BJ (cell line): ENCODE data around the gene RNPC3. TPM values are rescaled to one million over a fixed set of nuclear protein-coding genes. Genes with fewer than 3 reads are reported as not detected.
"Not testable (repeated sequence)": the region's sequence is repeated elsewhere in the genome, so short reads cannot be mapped to it uniquely, and the experiment has no call there.

Experiments
- CTCF ChIA-PET: fragments of 350-600 bp; formaldehyde crosslinking; extraction: SDS; loops from one replicate; lab custom pipeline; 2021; ENCODE audit warnings: antibody characterized with exemption, inconsistent platforms; lab: Yijun Ruan, JAX
- POLR2A ChIA-PET: fragments of 300-600 bp; sonication (Branson Sonifier 250); formaldehyde crosslinking; extraction: SDS; loops from one replicate; lab custom pipeline; 2021; ENCODE audit warnings: antibody characterized with exemption; lab: Charles Lee
- DNase-seq: peaks from one replicate; pipeline ENCODE4 v3.0.0-alpha.2; 2011; ENCODE audit warnings: low read depth
- H3K27me3 ChIP-seq: 2 replicates; pipeline ENCODE4 v1.6.0; 2011; ENCODE audit warnings: low read length; ENCODE audit not compliant: control insufficient read depth, insufficient read depth
- H3K36me3 ChIP-seq: 2 replicates; pipeline ENCODE4 v1.5.1; 2011; ENCODE audit warnings: low read length; ENCODE audit not compliant: control insufficient read depth, insufficient read depth
- H3K4me3 ChIP-seq: 2 replicates; pipeline ENCODE4 v1.5.1; 2011; ENCODE audit warnings: low read depth, mild to moderate bottlenecking, control low read depth, low read length
- polyA plus RNA-seq: library from polyadenylated mRNA; depleted of rRNA; stranded (reverse); fragments of >200 nt; gene quantifications from 2 replicates; pipeline ENCODE4 v1.2.3, GENCODE V29; 2011; rRNA removed
- TF ChIP-seq, protein P1 (sequence below): IDR thresholded peaks from 2 replicates; pipeline ENCODE4 v1.5.1; 2011; ENCODE audit warnings: low read depth, mild to moderate bottlenecking, control low read depth, inconsistent platforms, low read length, moderate library complexity; ENCODE audit not compliant: insufficient read depth

RNPC3 gene
- polyA plus RNA-seq, 1 experiment = 13.3 TPM

DNA sequence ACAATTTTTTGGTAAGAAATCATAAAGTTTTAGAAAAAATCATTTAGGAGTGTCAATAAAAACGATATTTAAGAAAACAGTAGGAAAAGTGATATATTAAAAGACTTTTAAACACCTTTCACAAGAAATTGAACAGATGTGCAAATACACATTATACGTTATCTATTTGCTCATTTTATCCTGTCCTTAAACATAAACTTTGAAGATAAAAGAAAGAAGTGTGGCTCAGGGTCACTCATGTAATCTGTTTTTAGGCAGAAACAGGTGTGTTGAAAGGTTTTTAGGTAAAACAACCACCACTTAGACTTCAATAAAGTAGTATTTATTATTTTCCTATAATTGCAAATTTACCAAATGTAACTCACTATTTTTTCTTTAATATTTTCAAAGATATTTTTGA is 59.0 kb downstream of the RNPC3 start:
- Histone ChIP-seq H3K36me3 (no peaks in the 10 kb centered on the region), H3K4me3 (no peak overlapping the region), H3K27me3 (no peaks in the 10 kb centered on the region)
- POLR2A ChIA-PET = no interaction called here
- CTCF ChIA-PET = no interaction called here
- TF ChIP-seq, protein P1, sequence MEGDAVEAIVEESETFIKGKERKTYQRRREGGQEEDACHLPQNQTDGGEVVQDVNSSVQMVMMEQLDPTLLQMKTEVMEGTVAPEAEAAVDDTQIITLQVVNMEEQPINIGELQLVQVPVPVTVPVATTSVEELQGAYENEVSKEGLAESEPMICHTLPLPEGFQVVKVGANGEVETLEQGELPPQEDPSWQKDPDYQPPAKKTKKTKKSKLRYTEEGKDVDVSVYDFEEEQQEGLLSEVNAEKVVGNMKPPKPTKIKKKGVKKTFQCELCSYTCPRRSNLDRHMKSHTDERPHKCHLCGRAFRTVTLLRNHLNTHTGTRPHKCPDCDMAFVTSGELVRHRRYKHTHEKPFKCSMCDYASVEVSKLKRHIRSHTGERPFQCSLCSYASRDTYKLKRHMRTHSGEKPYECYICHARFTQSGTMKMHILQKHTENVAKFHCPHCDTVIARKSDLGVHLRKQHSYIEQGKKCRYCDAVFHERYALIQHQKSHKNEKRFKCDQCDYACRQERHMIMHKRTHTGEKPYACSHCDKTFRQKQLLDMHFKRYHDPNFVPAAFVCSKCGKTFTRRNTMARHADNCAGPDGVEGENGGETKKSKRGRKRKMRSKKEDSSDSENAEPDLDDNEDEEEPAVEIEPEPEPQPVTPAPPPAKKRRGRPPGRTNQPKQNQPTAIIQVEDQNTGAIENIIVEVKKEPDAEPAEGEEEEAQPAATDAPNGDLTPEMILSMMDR = no peak
- no peak for DNase-seq

DNA sequence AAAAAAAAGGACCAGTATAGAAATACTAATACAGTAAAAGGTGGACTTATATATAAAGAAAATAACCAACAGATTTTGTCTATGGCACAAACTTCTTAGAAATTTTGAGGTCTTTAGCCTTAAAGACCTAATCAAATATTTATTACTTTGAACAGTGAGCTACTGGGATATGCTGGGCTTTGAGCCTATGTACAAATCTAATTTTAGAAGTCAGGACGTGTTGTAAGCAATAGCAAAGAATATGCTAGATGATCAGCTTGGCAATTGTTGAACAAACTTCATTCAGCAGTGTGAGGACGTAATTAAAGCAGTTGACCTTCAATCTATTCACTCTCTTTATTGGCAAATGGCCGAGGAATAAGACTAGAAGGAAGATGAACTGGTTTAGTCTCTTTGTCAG is 77.2 kb downstream of the RNPC3 start:
- H3K27me3 ChIP-seq, H3K4me3 ChIP-seq, CTCF ChIA-PET, H3K36me3 ChIP-seq, POLR2A ChIA-PET, DNase-seq: not testable (repeated sequence)

Other genes with a start within 250 kb of the RNPC3 start
- gene AMY2B, start 45.9 kb downstream of the RNPC3 start, polyA plus RNA-seq = 1.1 and 1.3 TPM in 2 replicates
- gene AMY2A, start 91.7 kb downstream of the RNPC3 start, polyA plus RNA-seq = not detected in 2 replicates
- gene AMY1A, start 130.1 kb downstream of the RNPC3 start, polyA plus RNA-seq = not detected in 2 replicates
- gene AMY1B, start 170.5 kb downstream of the RNPC3 start, polyA plus RNA-seq = not detected in 2 replicates
- not detected in 2 replicates for gene AMY1C, start 224.2 kb downstream of the RNPC3 start, polyA plus RNA-seq